HG02571 (cell line): ENCODE results near the gene ENDOD1.
"Not testable (repeated sequence)": the region's sequence is repeated elsewhere in the genome, so short reads cannot be mapped to it uniquely, and the experiment has no call there.

Experiments
- ATAC-seq: cut with Tn5 transposase; IDR thresholded peaks from one replicate; pipeline ENCODE4 v1.9.1; 2021; ENCODE audit warnings: mild to moderate bottlenecking, moderate library complexity; ENCODE audit not compliant: unreplicated experiment

The ENDOD1 gene

GRCh38 chr11:95100856-95101507 lies 11.3 kb downstream of the ENDOD1 start:
- no peak for ATAC-seq

GRCh38 chr11:95101935-95102334 lies 12.3 kb downstream of the ENDOD1 start:
- no peak for ATAC-seq

GRCh38 chr11:95102733-95103132 lies 13.1 kb downstream of the ENDOD1 start:
- ATAC-seq, result no peak

GRCh38 chr11:95103701-95104100 lies 14.1 kb downstream of the ENDOD1 start:
- ATAC-seq, result no peak

GRCh38 chr11:95104121-95104830 lies 14.6 kb downstream of the ENDOD1 start:
- ATAC-seq, result no peak

- ATAC-seq, result no peak
These were observed 15.2 kb downstream of the ENDOD1 start for GRCh38 chr11:95104856-95105255.

GRCh38 chr11:95108159-95108611 lies 18.5 kb downstream of the ENDOD1 start:
- no peak for ATAC-seq

GRCh38 chr11:95108671-95109551 lies 19.3 kb downstream of the ENDOD1 start:
- no peak for ATAC-seq

GRCh38 chr11:95111471-95111870 lies 21.8 kb downstream of the ENDOD1 start:
- not testable (repeated sequence) for ATAC-seq

- no peak for ATAC-seq
These were observed 22.4 kb downstream of the ENDOD1 start for GRCh38 chr11:95111923-95112540.

GRCh38 chr11:95115597-95115996 lies 26.0 kb downstream of the ENDOD1 start:
- no peak for ATAC-seq

- ATAC-seq, result no peak
These were observed 29.9 kb downstream of the ENDOD1 start for GRCh38 chr11:95119361-95120060.

GRCh38 chr11:95121698-95122097 lies 32.1 kb downstream of the ENDOD1 start:
- no peak for ATAC-seq

GRCh38 chr11:95123556-95123955 lies 33.9 kb downstream of the ENDOD1 start:
- no peak for ATAC-seq

- ATAC-seq, result no peak
These were observed 39.0 kb downstream of the ENDOD1 start for GRCh38 chr11:95128602-95129001.

- ATAC-seq, result no peak
These were observed 43.3 kb downstream of the ENDOD1 start for GRCh38 chr11:95132956-95133355.

GRCh38 chr11:95134491-95134890 lies 44.8 kb downstream of the ENDOD1 start:
- no peak for ATAC-seq

- ATAC-seq, result no peak
These were observed 45.5 kb downstream of the ENDOD1 start for GRCh38 chr11:95135155-95135554.

- no peak for ATAC-seq
These were observed 46.2 kb downstream of the ENDOD1 start for GRCh38 chr11:95135880-95136279.

- ATAC-seq, result not testable (repeated sequence)
These were observed 47.1 kb downstream of the ENDOD1 start for GRCh38 chr11:95136747-95137146.
